ENCODE measurements around the gene TSPAN5. TPM values are rescaled to one million over a fixed set of nuclear protein-coding genes. Genes with fewer than 3 reads are reported as not detected.

The TSPAN5 gene
- total RNA-seq, 1 donor from 2014 or later = 24.9 TPM

GRCh38 chr4:98491899-98492559, 166.4 kb downstream of the TSPAN5 start:
- TF ChIP-seq, protein P1, sequence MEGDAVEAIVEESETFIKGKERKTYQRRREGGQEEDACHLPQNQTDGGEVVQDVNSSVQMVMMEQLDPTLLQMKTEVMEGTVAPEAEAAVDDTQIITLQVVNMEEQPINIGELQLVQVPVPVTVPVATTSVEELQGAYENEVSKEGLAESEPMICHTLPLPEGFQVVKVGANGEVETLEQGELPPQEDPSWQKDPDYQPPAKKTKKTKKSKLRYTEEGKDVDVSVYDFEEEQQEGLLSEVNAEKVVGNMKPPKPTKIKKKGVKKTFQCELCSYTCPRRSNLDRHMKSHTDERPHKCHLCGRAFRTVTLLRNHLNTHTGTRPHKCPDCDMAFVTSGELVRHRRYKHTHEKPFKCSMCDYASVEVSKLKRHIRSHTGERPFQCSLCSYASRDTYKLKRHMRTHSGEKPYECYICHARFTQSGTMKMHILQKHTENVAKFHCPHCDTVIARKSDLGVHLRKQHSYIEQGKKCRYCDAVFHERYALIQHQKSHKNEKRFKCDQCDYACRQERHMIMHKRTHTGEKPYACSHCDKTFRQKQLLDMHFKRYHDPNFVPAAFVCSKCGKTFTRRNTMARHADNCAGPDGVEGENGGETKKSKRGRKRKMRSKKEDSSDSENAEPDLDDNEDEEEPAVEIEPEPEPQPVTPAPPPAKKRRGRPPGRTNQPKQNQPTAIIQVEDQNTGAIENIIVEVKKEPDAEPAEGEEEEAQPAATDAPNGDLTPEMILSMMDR (conservative IDR thresholded peaks at IDR 0.05; ENCODE audit: low read depth, low read length) = no peak
- H3K4me3 ChIP-seq (ENCODE audit: low read depth, low read length) = no peak overlapping the region
- DNase-seq (ENCODE audit: low read depth) = no peak

- DNase-seq (ENCODE audit: low read depth) = no peak
- TF ChIP-seq, protein P1 (conservative IDR thresholded peaks at IDR 0.05; ENCODE audit: low read depth, low read length) = no peak
- no peak overlapping the region for H3K4me3 ChIP-seq (ENCODE audit: low read depth, low read length)
These were observed 168.2 kb downstream of the TSPAN5 start for GRCh38 chr4:98490251-98490650.

- DNase-seq (ENCODE audit: low read depth) = no peak
- TF ChIP-seq, protein P1 (conservative IDR thresholded peaks at IDR 0.05; ENCODE audit: low read depth, low read length) = no peak
- no peak overlapping the region for H3K4me3 ChIP-seq (ENCODE audit: low read depth, low read length)
These were observed 172.5 kb downstream of the TSPAN5 start for GRCh38 chr4:98485816-98486345.

DNA sequence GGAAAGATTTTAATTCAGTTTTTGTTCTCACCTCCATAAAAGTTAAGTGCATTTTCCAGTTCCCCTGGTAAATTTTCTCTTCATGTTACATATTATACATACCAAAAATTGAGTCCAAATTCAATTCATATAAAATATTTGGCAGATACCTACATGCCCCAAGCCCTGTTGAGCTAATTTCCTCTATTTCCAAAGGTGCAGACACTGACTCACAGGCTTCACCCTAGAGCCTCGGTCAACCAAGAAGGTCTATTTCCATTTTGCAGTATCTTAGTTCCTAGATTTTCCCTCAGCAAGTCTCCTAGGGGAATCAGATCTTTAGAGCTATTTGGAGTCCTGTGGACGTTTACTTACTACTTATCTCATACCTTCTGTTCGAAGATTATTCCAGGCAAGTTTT, 174.4 kb downstream of the TSPAN5 start:
- no peak overlapping the region for H3K4me3 ChIP-seq (ENCODE audit: low read depth, low read length)
- no peak for DNase-seq (ENCODE audit: low read depth)
- TF ChIP-seq, protein P1 (conservative IDR thresholded peaks at IDR 0.05; ENCODE audit: low read depth, low read length) = no peak

DNA sequence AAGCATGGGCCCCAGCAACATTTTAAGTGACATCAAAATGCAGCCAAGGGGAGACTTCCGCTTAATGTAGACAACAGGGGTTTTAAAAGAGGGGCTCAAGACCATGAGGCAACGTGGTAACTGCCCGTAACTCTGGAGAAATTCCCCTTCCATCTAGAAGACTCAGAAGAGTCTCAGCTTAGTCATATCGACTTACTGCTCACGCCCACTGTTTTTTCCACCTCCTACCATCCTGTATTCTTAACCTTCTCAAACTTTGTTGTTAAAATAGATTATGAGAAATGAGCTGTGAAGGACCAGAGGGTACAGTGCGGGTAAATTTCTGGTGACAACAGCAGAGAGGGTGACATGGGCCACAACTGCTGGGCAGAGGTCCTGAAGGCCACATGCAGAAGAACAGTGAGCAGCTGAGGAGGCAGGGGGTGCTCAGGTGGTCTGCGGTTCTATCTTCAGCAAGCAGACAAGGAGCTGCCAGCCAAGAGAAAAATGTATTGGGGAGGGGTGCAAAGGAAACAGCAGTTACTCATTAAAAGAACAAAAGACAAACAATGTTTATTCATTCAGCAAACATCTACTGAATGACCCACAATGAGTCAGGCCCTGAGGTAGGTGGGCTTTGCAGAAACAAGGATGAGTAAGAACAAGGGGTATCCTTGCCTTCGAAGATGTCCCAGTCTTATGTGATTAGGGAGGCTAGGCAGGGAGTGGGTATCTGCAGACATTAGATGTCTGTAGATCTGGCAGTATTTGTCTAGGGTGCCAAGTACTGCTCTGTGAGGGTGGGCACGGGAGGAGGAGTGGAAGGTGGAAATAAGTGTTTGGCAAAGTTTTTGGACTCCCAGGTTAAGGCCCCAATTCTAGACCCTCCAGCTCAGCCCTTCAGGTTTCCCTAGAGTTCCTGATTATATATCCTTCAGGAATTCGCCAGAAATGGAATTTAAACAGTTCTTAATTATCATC, 175.3 kb downstream of the TSPAN5 start:
- TF ChIP-seq, protein P1 (conservative IDR thresholded peaks at IDR 0.05; ENCODE audit: low read depth, low read length) = no peak
- H3K4me3 ChIP-seq (ENCODE audit: low read depth, low read length) = no peak overlapping the region
- peak; percentile 38 for DNase-seq (ENCODE audit: low read depth)

DNA sequence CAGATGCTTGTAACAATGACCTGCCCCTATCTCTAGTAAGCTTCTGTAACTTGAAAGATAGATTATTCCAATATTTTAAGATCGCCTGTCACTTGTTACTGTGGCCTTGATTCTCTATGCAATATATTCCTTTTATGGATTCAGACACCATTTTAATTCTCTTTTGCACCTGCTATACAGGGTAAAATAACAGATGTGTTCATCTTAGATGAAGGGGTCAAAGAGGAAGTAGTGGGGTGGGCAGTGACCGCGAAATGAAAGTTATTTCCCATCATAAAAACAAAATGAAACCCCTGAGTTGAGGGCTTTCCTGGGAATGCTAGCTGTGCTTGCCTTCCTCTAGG, 175.9 kb downstream of the TSPAN5 start:
- TF ChIP-seq, protein P1 (conservative IDR thresholded peaks at IDR 0.05; ENCODE audit: low read depth, low read length) = no peak
- no peak for DNase-seq (ENCODE audit: low read depth)
- no peak overlapping the region for H3K4me3 ChIP-seq (ENCODE audit: low read depth, low read length)

Data from epithelial cell of proximal tubule (primary cell).